K562 (cell line): ENCODE measurements around the gene R3HDM2. TPM values are rescaled to one million over a fixed set of nuclear protein-coding genes. Genes with fewer than 3 reads are reported as not detected.

ENCODE experiments used
- ATAC-seq: fragments of 200-7000 bp; cut with Tn5 transposase; 3 replicates; pipeline ENCODE4 v1.9.1; 2020; ENCODE audit warnings: moderate library complexity
- BruUV-seq: library from RNA; stranded (reverse); fragments of 400-500 nt; replicated peaks from 2 replicates; lab custom pipeline; 2021; lab: Mats Ljungman, UMichigan
- CTCF ChIA-PET: fragments of 300-600 bp; formaldehyde crosslinking; extraction: SDS; loops from one replicate; lab custom pipeline; 2021; ENCODE audit warnings: low intra/inter-chr PET ratio; lab: Yijun Ruan, JAX
- POLR2A ChIA-PET: fragments of 300-600, 350-650 bp; sonication (Branson Sonifier 250); formaldehyde crosslinking; extraction: SDS; loops from one replicate; lab custom pipeline; 2021; ENCODE audit warnings: antibody characterized with exemption, inconsistent platforms; lab: Yijun Ruan, JAX
- DNase-seq, 4 experiments: peaks; one replicate each; pipeline versions ENCODE4 v3.0.0 to v3.0.0-alpha.2; 2011 to 2018; ENCODE audit warnings: low spot score in 3 of 4, mixed read lengths in 3 of 4; ENCODE audit errors: extremely low read depth in 1 of 4
- FAIRE-seq: peaks from 2 replicates; lab custom pipeline; 2011; peaks lifted over from hg19 to GRCh38; lab: Jason Lieb, UNC
- H2AFZ ChIP-seq: 2 replicates; pipeline ENCODE4 v1.6.0; 2011; ENCODE audit warnings: low read depth, low read length, control low read depth, inconsistent platforms
- H3K27ac ChIP-seq: fragments of 200-600 bp; 3 replicates; pipeline ENCODE4 v1.8.0; 2011; ENCODE audit warnings: low read depth, mild to moderate bottlenecking, control low read depth, inconsistent platforms, low read length, moderate library complexity, mixed read lengths; ENCODE audit errors: extremely low read depth
- H3K27me3 ChIP-seq, 2 experiments: fragments of 300-600 bp in 1 of 2; 2 replicates in 1 of 2; 3 replicates in 1 of 2; pipeline versions ENCODE4 v1.6.0 to v1.8.0; 2011; ENCODE audit warnings: inconsistent platforms in 2 of 2, low read length in 2 of 2, mild to moderate bottlenecking in 1 of 2, mixed read lengths in 1 of 2, moderate library complexity in 1 of 2; ENCODE audit not compliant: control insufficient read depth in 2 of 2, insufficient read depth in 2 of 2
- H3K36me3 ChIP-seq: fragments of 300-600 bp; 3 replicates; pipeline ENCODE4 v1.8.0; 2011; ENCODE audit warnings: mild to moderate bottlenecking, low read length, inconsistent platforms; ENCODE audit not compliant: control insufficient read depth, insufficient read depth
- H3K4me1 ChIP-seq, 2 experiments: fragments of 200-600 bp in 1 of 2; replicated peaks in 1 of 2; 2 replicates in 1 of 2; 3 replicates in 1 of 2; pipeline versions ENCODE4 v1.5.1 to v1.8.0; 2011; ENCODE audit warnings: inconsistent platforms in 2 of 2, low read length in 2 of 2, mild to moderate bottlenecking in 1 of 2, mixed read lengths in 1 of 2, moderate library complexity in 1 of 2; ENCODE audit not compliant: control insufficient read depth in 2 of 2, insufficient read depth in 2 of 2
- H3K4me2 ChIP-seq: 2 replicates; pipeline ENCODE4 v1.6.1; 2011; ENCODE audit warnings: low read length, control low read depth, inconsistent platforms, mixed read lengths; ENCODE audit not compliant: insufficient read depth
- H3K4me3 ChIP-seq: fragments of 200-600 bp; sonication (generic), shearing (Covaris generic); 2 replicates; pipeline ENCODE4 v1.5.1; 2016; ENCODE audit warnings: control low read depth, inconsistent platforms
- H3K79me2 ChIP-seq: fragments of 200-600 bp; 3 replicates; pipeline ENCODE4 v1.8.0; 2011; ENCODE audit warnings: low read length, inconsistent platforms; ENCODE audit not compliant: control insufficient read depth, insufficient read depth
- H3K9ac ChIP-seq, 2 experiments: 2 replicates each; pipeline versions ENCODE4 v1.6.0 to v1.6.1; 2011; ENCODE audit warnings: low read depth in 2 of 2, low read length in 2 of 2, control low read depth in 1 of 2, inconsistent platforms in 1 of 2, mild to moderate bottlenecking in 1 of 2, mixed read lengths in 1 of 2; ENCODE audit not compliant: insufficient read depth in 1 of 2
- H3K9me1 ChIP-seq: one replicate; pipeline ENCODE4 v1.6.0; 2011; ENCODE audit warnings: inconsistent platforms, mild to moderate bottlenecking, low read length, moderate library complexity; ENCODE audit not compliant: control insufficient read depth, insufficient read depth
- H3K9me3 ChIP-seq: replicated peaks from 2 replicates; pipeline ENCODE4 v1.5.1; 2011; ENCODE audit warnings: low read depth, low read length, inconsistent platforms; ENCODE audit not compliant: control insufficient read depth, insufficient read depth
- H4K20me1 ChIP-seq: replicated peaks from 2 replicates; pipeline ENCODE4 v1.6.1; 2011; ENCODE audit warnings: low read length, inconsistent platforms, mixed read lengths; ENCODE audit not compliant: control insufficient read depth, insufficient read depth
- ELF2 ChIP-seq: fragments of 250-450 bp; sonication (Bioruptor Pico); IDR thresholded peaks from 2 replicates; pipeline ENCODE4 v1.5.0; 2021; ENCODE audit warnings: mild to moderate bottlenecking
- GTF2A2 ChIP-seq: IDR thresholded peaks from 2 replicates; pipeline ENCODE4 v1.6.1; 2016; ENCODE audit warnings: mild to moderate bottlenecking, missing genetic modification characterization, missing compliant biosample characterization
- HNRNPLL ChIP-seq: fragments of 200-400 bp; formaldehyde crosslinking; IDR thresholded peaks from 2 replicates; pipeline ENCODE4 v1.6.1; 2017; ENCODE audit warnings: low read length, low read depth, mild to moderate bottlenecking; ENCODE audit not compliant: poor library complexity, severe bottlenecking
- NR2F6 ChIP-seq: fragments of 450-650 bp; formaldehyde crosslinking; IDR thresholded peaks from 2 replicates; pipeline ENCODE4 v1.4.0; 2020; ENCODE audit warnings: mild to moderate bottlenecking
- SMAD2 ChIP-seq: fragments of 150-350 bp; IDR thresholded peaks from 2 replicates; pipeline ENCODE4 v1.6.1; 2014; ENCODE audit warnings: low read depth, mild to moderate bottlenecking, low read length
- TCF7 ChIP-seq: sonication (generic); IDR thresholded peaks from 2 replicates; pipeline ENCODE4 v1.6.1; 2016; ENCODE audit warnings: antibody characterized with exemption, borderline replicate concordance
- ZNF174 ChIP-seq: fragments of 250-450 bp; sonication (Bioruptor Pico); IDR thresholded peaks from 2 replicates; pipeline ENCODE4 v1.4.0; 2020; ENCODE audit warnings: mild to moderate bottlenecking
- WGBS: fragments of 100-300 bp; shearing (Covaris generic); methylation state at CpG from one replicate; pipeline ENCODE4 v1.1.6; 2016; ENCODE audit warnings: low coverage, mixed read lengths; ENCODE audit not compliant: insufficient coverage; ENCODE audit errors: missing lambda C conversion rate; 5-methylcytosine and 5-hydroxymethylcytosine counted together
- in situ Hi-C: fragments of 300-500 bp; cut with MboI; formaldehyde crosslinking; loops from 4 replicates; pipeline ENCODE4 v1.15.0; 2018; ENCODE audit warnings: inconsistent platforms, mixed read lengths
- intact Hi-C: fragments of 100-400 bp; cut with micrococcal nuclease; formaldehyde crosslinking; loops from 2 replicates; pipeline ENCODE4 v1.14.2; 2022
- polyA plus RNA-seq, 8 experiments: library from polyadenylated mRNA; depleted of rRNA in 4 of 8; stranded (reverse) in 5 of 8; unstranded in 3 of 8; fragments of >200 nt; fragmentation: Nextera tagmentation in 2 of 8; fragmentation: Illumina TruSeq in 1 of 8; extraction: Ambion mirVana in 2 of 8; extraction: Trizol in 1 of 8; gene quantifications; 2 replicates each; pipeline versions ENCODE4 v1.2.1 to v1.2.3, GENCODE V29; 2011 to 2014; ENCODE audit warnings: inconsistent platforms in 1 of 8, missing spikeins in 1 of 8
- total RNA-seq, 7 experiments: library from RNA; depleted of rRNA in 6 of 7; stranded (reverse); fragments of >200 nt in 6 of 7; fragmentation: Illumina TruSeq in 2 of 7; extraction: Trizol in 2 of 7; gene quantifications; 2 replicates each; pipeline versions ENCODE4 v1.2.1 to v1.2.3, GENCODE V29; 2011 to 2021; ENCODE audit warnings: low replicate concordance in 1 of 7
- TF ChIP-seq, protein P1 (sequence below): sonication (generic); formaldehyde crosslinking; IDR thresholded peaks from 2 replicates; pipeline ENCODE4 v1.8.0; 2023; ENCODE audit warnings: mild to moderate bottlenecking, missing genetic modification reagents
- TF ChIP-seq, protein P2 (sequence below): fragments of 450-650 bp; conservative IDR thresholded peaks from 2 replicates; pipeline ENCODE4 v1.6.1; 2016; ENCODE audit warnings: missing genetic modification characterization, low read depth, mild to moderate bottlenecking, control low read depth, missing compliant biosample characterization
- TF ChIP-seq, protein P3 (sequence below): sonication (generic); formaldehyde crosslinking; IDR thresholded peaks from 2 replicates; pipeline ENCODE4 v1.4.0; 2020; ENCODE audit warnings: mild to moderate bottlenecking, missing genetic modification reagents
- TF ChIP-seq, protein P4 (sequence below): fragments of 250-450 bp; sonication (Bioruptor Pico); IDR thresholded peaks from 2 replicates; pipeline ENCODE4 v1.8.0; 2022; ENCODE audit warnings: inconsistent platforms, mild to moderate bottlenecking, moderate library complexity, borderline replicate concordance
- TF ChIP-seq, protein P5 (sequence below): sonication (generic); formaldehyde crosslinking; IDR thresholded peaks from 2 replicates; pipeline ENCODE4 v1.5.0; 2020; ENCODE audit warnings: missing genetic modification reagents

The R3HDM2 gene
- total and polyA plus RNA-seq, 9 of the 15 experiments (the other 6 are each of a cell fraction or from before 2014, with no cell fraction given), result 3.3 to 18.8 (median 9.0) TPM

DNA sequence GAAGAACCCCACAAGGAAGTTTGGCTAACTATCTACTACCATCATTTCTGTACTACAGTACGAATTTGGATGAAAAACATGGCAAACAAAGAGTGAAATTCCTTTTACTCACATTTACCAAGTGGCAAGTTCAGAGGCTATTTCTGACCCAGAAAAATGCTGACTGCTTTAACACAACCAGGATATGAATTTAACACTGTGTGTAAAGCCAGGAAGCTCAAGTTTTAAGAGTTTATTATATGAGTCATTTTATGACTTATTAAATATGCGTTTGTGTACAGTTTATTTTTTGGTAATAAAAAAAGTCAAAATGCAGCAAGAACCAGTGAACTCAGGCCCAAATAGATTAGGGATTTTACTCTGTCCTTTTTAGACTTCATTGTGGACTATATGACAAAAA is 121.4 kb downstream of the R3HDM2 start:
- ChIA-PET POLR2A (interaction anchor here (0.8 to 2.3 kb wide), 2 partner anchors 10 to 914 kb away, joined by 3 to 8 read pairs; no protein-coding TSS in a partner anchor), CTCF (no interaction called here)
- Histone ChIP-seq H3K9ac (no peak overlapping the region), H3K36me3 (peaks cover 5% of the 10 kb centered on the region; the same call in 1 of the 3 replicates), H3K27ac (no peak overlapping the region), H3K4me2 (no peak overlapping the region), H3K4me1 (peaks cover 5 to 8% of the 10 kb centered on the region in 2 experiments; a peak in 2 of 5 replicates)
- 29% methylated on average over 2 of the region's 2 CpGs for WGBS
- intact Hi-C loops (loop anchor here (5.0 kb wide), 1 partner anchor 38 kb away; no protein-coding TSS in a partner anchor), in situ Hi-C loops (no loop called here)
- TF ChIP-seq, protein P1, sequence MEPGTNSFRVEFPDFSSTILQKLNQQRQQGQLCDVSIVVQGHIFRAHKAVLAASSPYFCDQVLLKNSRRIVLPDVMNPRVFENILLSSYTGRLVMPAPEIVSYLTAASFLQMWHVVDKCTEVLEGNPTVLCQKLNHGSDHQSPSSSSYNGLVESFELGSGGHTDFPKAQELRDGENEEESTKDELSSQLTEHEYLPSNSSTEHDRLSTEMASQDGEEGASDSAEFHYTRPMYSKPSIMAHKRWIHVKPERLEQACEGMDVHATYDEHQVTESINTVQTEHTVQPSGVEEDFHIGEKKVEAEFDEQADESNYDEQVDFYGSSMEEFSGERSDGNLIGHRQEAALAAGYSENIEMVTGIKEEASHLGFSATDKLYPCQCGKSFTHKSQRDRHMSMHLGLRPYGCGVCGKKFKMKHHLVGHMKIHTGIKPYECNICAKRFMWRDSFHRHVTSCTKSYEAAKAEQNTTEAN (CRISPR knock-in tag), result no peak
- TF ChIP-seq ZNF174 (CRISPR knock-in tag) (no peak), SMAD2 (no peak), ELF2 (no peak), GTF2A2 (tag) (no peak), NR2F6 (CRISPR knock-in tag) (no peak), TCF7 (no peak), HNRNPLL (no peak)
- TF ChIP-seq, protein P2, sequence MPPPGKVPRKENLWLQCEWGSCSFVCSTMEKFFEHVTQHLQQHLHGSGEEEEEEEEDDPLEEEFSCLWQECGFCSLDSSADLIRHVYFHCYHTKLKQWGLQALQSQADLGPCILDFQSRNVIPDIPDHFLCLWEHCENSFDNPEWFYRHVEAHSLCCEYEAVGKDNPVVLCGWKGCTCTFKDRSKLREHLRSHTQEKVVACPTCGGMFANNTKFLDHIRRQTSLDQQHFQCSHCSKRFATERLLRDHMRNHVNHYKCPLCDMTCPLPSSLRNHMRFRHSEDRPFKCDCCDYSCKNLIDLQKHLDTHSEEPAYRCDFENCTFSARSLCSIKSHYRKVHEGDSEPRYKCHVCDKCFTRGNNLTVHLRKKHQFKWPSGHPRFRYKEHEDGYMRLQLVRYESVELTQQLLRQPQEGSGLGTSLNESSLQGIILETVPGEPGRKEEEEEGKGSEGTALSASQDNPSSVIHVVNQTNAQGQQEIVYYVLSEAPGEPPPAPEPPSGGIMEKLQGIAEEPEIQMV (tag), result no peak
- TF ChIP-seq, protein P3, sequence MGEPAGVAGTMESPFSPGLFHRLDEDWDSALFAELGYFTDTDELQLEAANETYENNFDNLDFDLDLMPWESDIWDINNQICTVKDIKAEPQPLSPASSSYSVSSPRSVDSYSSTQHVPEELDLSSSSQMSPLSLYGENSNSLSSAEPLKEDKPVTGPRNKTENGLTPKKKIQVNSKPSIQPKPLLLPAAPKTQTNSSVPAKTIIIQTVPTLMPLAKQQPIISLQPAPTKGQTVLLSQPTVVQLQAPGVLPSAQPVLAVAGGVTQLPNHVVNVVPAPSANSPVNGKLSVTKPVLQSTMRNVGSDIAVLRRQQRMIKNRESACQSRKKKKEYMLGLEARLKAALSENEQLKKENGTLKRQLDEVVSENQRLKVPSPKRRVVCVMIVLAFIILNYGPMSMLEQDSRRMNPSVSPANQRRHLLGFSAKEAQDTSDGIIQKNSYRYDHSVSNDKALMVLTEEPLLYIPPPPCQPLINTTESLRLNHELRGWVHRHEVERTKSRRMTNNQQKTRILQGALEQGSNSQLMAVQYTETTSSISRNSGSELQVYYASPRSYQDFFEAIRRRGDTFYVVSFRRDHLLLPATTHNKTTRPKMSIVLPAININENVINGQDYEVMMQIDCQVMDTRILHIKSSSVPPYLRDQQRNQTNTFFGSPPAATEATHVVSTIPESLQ, result no peak
- TF ChIP-seq, protein P4, sequence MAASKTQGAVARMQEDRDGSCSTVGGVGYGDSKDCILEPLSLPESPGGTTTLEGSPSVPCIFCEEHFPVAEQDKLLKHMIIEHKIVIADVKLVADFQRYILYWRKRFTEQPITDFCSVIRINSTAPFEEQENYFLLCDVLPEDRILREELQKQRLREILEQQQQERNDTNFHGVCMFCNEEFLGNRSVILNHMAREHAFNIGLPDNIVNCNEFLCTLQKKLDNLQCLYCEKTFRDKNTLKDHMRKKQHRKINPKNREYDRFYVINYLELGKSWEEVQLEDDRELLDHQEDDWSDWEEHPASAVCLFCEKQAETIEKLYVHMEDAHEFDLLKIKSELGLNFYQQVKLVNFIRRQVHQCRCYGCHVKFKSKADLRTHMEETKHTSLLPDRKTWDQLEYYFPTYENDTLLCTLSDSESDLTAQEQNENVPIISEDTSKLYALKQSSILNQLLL (CRISPR knock-in tag), result no peak
- TF ChIP-seq, protein P5, sequence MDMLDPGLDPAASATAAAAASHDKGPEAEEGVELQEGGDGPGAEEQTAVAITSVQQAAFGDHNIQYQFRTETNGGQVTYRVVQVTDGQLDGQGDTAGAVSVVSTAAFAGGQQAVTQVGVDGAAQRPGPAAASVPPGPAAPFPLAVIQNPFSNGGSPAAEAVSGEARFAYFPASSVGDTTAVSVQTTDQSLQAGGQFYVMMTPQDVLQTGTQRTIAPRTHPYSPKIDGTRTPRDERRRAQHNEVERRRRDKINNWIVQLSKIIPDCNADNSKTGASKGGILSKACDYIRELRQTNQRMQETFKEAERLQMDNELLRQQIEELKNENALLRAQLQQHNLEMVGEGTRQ (CRISPR knock-in tag), result no peak
- TF ChIP-seq, all 486 proteins: peak for 0
- ATAC-seq (no peak), DNase-seq (no peak), FAIRE-seq (no peak)
- H3K79me2 ChIP-seq, result no peaks in the 10 kb centered on the region
- H3K9me3 ChIP-seq, result no peaks in the 10 kb centered on the region
- no peaks in the 10 kb centered on the region for H3K27me3 ChIP-seq
- no peak overlapping the region for H2AFZ ChIP-seq
- H3K4me3 ChIP-seq, result no peak overlapping the region
- H4K20me1 ChIP-seq, result no peaks in the 10 kb centered on the region
- no TSS peak for BruUV-seq
- no peaks in the 10 kb centered on the region for H3K9me1 ChIP-seq
